NCI-H2171 treated with DMSO at 0.1 percent for 48 hours (cell line): ENCODE measurements around the gene LHX2.
"Not testable (repeated sequence)": the region's sequence is repeated elsewhere in the genome, so short reads cannot be mapped to it uniquely, and the experiment has no call there.

Experiments used
- DNase-seq: peaks from one replicate; lab custom pipeline; 2025; lab: John Stamatoyannopoulos, UW

Gene LHX2, protein sequence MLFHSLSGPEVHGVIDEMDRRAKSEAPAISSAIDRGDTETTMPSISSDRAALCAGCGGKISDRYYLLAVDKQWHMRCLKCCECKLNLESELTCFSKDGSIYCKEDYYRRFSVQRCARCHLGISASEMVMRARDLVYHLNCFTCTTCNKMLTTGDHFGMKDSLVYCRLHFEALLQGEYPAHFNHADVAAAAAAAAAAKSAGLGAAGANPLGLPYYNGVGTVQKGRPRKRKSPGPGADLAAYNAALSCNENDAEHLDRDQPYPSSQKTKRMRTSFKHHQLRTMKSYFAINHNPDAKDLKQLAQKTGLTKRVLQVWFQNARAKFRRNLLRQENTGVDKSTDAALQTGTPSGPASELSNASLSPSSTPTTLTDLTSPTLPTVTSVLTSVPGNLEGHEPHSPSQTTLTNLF

DNA sequence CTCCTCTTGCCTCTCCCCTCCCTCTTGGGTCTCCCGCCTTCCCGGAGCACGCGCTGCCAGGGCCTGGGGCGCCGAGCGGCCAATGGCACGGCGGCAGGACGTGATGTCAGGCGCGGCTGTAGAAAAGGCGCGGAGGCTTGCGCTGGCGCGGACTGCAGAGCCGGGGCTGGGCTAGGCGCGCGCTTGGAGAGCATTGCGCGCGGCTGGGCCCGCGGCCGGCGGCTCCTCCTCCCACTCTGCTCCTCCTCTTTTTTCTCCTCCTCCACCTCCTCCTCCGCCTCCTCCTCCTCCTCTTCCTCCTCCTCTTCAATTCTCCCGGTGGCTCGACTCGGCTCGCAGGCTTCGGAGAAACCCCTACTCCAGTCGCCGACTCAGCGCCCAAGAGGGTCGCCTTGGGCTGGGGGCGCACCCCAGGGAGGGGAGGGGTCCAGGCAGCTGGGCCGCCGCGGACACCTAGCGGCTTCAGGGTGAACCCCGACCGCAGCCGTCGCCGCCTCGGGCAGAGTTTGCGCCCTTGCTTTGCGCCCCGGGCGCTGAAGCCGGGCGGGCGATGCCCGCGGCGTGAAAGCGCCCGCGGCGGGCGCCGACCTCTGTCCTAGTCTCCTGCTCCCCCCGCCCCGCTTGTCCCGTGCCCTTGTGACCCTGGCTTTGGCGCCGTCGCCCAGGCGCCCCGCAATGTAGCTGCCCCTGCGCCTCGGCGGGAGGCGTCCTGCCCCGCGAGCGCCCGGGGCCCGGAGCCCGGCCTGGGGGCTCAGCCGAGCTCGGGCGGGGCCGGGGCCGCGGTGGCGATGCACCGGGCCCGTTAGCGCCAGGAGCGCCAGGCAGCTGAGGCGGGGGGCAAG, at the start of gene LHX2:
TSS of gene LHX2 (plus strand) at position 309 of the 842 bp plus-strand sequence. CDS start 581 bp downstream, outside the sequence.
- peak; percentile 95 for DNase-seq

DNA sequence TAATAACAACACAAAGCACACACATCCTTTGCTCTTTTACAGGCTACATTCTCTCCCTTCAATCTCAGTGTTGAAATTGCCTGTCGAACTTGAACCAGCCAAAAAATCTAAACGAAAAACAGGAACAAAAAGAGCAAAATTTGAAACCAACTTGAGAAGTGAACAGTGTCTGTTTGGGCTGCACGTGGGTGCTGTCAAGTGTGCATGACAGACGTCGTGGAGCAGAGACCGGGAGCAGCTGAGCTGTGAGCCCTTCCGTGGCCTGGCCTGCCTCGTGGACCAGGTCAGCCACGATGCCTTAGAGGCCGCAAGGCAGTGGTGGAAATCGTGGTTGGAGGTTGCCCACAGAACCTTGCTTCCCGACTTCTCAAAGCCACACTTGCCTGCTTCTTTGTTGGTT, 46.8 kb upstream of the LHX2 start:
- no peak for DNase-seq

GRCh38 chr9:123965801-123966686, 45.5 kb upstream of the LHX2 start:
- DNase-seq: no peak

DNA sequence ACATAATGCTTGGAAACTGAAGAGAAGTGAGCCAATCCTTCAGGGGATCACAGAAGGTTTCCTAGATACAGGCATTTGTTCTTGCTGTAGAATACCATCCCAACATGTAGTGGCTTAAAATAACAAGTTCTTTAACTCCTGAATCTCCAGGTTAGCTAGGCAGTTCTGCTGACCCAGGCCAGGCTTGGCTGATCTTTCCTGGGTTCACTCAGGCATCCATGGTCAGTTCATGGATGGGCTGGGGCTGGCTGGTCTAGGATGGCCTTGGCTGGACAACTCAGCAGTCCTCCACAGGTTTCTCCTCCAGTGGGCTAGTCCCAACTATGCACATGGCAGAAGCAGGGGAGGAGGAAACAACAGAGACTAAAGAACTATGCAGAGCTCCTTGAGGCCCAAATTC, 44.2 kb upstream of the LHX2 start:
- DNase-seq: no peak

DNA sequence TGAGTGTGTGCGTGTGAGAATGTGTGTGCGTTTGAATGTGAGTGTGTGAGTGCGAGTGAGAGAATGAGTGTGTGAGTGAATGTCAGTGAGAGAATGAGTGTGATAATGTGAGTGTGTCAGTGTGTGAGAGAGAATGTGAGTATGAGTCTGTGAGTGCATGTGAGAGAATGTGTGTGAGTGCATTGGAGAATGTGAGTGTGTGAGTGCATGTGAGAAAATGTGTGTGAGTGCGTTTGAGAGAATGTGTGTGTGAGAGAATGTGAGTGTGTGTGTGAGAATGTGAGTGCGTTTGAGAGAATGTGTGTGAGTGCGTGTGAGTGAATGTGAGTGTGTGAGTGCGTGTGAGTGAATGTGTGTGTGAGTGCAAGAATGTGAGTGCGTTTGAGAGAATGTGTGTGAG, 39.0 kb upstream of the LHX2 start:
- no peak for DNase-seq

DNA sequence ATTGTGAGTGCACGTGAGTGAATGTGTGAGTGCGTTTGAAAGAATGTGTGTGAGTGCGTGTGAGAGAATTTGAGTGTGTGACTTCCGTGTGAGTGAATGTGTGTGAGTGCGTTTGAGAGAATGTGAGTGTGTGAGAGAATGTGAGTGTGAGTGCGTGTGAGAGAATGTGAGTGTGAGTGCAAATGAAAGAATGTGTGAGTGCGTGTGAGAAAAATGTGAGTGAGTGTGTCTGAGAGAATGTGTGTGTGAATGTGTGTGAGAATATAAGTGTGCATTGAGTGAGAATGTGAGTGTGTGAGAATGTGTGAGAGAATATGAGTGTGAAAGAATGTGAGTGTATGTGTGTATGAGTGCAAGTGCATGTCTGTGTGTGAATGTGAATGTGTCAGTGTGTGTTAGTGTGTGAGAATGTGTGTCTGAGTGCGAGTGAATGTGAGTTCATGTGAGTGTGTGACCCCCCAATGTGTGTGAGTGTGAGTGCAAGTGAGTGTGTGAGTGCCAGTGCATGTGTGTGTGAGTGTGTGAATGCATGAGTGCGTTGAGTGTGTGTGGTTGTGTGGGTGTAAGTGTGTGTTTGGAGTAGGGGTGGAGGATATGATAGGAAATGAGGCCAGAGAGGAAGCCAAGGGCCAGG, 37.9 kb upstream of the LHX2 start:
- DNase-seq: no peak

- DNase-seq: no peak
These were observed 37.1 kb upstream of the LHX2 start for GRCh38 chr9:123974471-123974870.

- DNase-seq: no peak
These were observed 35.7 kb upstream of the LHX2 start for GRCh38 chr9:123975871-123976270.

- DNase-seq: not testable (repeated sequence)
These were observed 35.0 kb upstream of the LHX2 start for GRCh38 chr9:123976579-123976978.

DNA sequence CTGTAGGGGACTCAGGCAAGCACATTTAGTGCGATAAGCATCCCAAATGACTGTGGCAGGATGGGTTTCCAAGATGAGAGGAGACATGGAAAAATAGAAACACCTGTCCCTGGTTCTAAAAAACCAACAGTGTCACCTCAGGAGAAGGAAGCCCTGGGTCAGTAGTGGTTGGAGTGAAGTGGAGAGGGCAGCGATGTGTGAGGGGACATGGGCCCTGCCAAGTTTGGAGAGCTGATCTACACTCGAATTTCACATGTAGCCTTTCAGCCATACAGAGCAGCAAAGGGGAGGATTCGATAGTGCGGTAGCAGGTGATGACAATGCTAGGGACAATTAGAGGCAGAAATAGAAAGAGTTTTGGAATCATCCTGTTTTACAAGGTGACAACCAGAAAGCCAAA, 32.6 kb upstream of the LHX2 start:
- no peak for DNase-seq

DNA sequence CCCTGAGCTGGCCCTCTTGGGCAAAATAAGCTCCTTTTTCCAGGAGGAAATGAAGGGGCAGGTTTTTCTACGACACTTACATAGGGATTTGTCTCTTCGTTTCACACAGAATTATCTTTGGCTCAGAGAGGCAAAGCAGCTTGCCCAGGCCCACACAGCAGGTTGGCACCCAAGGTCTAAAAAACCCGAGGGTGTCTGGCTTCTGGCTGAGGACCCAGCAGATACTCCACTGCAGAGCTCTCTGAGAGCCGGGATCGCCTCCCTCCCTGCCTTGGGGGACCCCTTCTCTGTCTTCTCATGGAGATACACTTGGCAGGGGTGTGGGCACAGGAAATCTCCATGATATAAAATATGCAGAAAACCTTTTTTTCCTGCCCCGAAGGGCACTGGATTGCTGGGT, 29.0 kb upstream of the LHX2 start:
- no peak for DNase-seq

DNA sequence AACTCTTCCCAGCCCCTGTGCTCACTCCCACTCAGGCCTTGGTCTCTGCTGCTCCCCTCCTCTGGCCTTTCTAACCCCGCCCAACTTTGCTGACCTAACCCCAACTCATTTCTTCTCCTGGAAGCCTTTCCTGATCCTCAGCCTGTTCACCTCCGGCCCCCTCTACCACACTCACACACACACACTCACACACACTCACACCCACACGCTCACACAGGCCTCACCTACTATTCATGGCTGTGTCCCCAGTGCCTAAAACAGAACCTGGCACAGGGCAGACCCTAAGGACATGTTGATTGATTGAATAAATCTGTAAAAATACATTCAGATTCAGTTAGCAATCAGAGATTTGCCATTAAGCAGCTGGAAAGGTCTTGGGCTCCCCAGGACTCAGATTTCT, 28.5 kb upstream of the LHX2 start:
- DNase-seq: no peak

- DNase-seq: no peak
These were observed 26.8 kb upstream of the LHX2 start for GRCh38 chr9:123984802-123985201.

- no peak for DNase-seq
These were observed 25.7 kb upstream of the LHX2 start for GRCh38 chr9:123985869-123986268.

DNA sequence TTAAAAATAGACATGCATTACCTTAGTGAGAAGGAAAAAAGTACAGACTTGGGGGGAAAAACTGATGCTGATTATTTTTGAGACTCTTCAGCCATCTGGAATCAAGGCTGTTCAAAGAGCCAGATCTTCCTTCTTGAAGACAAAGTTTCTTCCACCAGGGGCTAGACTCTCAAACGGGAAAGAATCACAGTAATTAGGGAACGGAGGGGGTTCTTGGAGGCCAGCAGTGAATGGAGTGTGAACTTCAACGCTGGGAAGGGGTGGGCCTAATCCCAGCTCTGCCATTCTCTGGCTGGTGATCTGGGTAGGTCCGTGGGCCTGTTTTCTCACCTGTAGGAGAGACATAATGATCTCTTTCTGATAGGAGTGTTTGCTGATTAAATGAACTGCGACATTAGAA, 21.1 kb upstream of the LHX2 start:
- DNase-seq: no peak

GRCh38 chr9:123992679-123993078, 18.9 kb upstream of the LHX2 start:
- not testable (repeated sequence) for DNase-seq

- no peak for DNase-seq
These were observed 14.7 kb upstream of the LHX2 start for GRCh38 chr9:123996731-123997421.

DNA sequence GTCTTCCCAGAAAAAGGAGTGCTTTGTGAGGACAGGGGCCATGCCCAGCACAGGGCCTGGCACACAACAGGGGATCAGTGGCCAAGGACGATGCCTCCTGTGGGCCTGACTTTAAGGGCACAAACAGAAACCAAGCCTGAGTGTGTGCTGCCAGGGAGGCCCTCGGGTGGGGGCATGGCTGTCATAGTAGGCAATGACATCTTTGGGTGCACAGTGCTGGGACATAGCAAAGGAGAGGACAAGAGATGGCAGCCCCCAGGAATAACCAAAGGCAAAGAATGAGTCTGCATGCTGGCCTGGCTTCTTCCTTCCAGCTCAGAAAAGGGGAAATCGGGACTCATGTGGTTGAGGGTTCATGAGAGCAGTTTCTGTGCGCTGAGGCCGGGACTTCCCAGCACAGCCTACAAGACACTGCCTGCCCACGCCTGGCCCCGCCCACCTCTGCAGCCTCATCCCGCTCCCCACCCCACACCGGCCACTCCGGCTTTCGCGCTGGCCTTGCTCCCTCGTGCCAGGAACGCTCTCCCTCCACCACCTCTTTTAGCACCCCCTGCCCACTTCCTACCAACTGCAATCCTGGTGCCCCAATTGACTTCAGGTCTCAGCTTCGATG, 13.8 kb upstream of the LHX2 start:
- DNase-seq: no peak

DNA sequence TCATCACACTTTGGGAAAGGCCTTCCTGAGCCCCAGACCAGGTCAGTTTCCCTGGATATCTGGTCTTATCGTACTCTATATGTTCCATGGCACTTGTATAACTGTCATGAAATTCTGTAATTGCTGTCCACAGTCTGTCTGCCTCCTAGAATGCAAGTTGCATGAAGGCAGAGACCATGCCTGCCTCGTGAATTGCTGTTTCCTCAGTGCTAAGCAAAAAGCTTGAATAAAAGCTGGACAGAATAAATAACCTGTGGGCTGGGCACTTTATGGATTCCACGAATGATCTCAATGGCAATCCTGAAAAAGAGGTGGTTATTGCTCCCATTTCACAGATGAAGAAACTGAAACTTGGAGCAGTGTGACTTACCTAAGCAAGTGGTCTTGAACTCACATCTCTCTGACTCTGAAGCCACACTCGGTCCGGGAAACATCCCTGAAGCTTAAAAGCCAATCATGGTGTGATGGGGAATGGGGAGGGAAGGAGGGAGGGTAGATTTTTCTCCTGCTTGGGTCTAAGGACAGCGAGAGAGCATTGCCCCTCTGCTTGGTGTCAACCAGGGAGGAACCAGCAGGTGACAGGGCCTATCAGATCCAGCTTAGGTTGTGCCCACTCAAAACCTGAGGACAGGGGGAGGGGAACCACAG, 13.2 kb upstream of the LHX2 start:
- DNase-seq: no peak

DNA sequence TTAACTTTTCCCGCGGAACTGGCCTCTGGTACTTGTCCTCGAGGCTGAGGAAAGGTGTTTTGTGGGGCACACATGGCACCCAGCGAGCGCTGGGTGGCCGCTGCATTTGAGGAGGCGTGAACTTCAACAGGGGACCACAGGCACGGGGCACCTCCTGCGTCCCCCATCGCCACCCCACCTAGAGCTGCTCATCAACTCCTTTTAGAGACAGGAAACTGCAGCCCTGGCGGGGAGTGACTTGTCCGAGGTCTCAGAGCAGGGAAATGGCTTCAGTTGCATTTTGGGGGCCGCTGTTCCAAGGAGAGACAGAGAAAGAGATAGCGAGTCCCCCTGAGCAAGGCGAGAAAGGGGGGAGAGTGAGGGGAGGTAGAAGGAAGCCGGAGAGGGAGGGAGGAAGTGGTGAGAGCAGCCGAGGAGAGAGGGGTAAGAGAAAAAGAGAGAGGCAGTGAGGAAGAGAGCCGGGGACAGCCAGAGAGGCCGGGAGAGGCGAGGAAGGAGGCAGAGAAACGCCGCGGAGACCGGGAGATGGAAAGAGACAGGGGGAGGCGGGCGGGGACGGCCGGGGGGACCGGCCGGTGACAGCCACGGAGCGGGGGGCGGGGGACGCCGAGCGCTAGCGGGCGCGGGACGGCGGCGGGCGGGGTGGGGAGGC, 12.5 kb upstream of the LHX2 start:
- peak; percentile 10 for DNase-seq
